WERI-Rb-1 (cell line): ENCODE measurements around the gene THAP2.

Experiments
- DNase-seq: peaks from one replicate; pipeline ENCODE4 v3.0.0-alpha.2; 2020
- H3K27ac ChIP-seq: fragments of 250-450 bp; sonication (Bioruptor Pico); 2 replicates; pipeline ENCODE4 v1.5.1; 2020; ENCODE audit warnings: mild to moderate bottlenecking, moderate library complexity
- H3K27me3 ChIP-seq: fragments of 250-450 bp; sonication (Bioruptor Pico); 2 replicates; pipeline ENCODE4 v1.5.1; 2021; ENCODE audit warnings: mild to moderate bottlenecking, low read depth, moderate library complexity; ENCODE audit not compliant: insufficient read depth, severe bottlenecking
- H3K36me3 ChIP-seq: fragments of 250-450 bp; sonication (Bioruptor Pico); 2 replicates; pipeline ENCODE4 v1.5.1; 2020; ENCODE audit warnings: mild to moderate bottlenecking, moderate library complexity
- H3K4me3 ChIP-seq: 2 replicates; pipeline ENCODE4 v1.5.1; 2011; ENCODE audit warnings: low read depth, mild to moderate bottlenecking, control low read depth, low read length
- H3K9me3 ChIP-seq: fragments of 250-450 bp; sonication (Bioruptor Pico); 2 replicates; pipeline ENCODE4 v1.5.1; 2021; ENCODE audit warnings: mild to moderate bottlenecking, moderate library complexity; ENCODE audit not compliant: severe bottlenecking
- CTCF ChIP-seq: IDR thresholded peaks from 2 replicates; pipeline ENCODE4 v1.5.1; 2011; ENCODE audit warnings: low read depth, mild to moderate bottlenecking, control low read depth, inconsistent platforms, low read length

THAP2 gene

GRCh38 chr12:71653137-71653536 is 11.0 kb upstream of the THAP2 start:
- no peak overlapping the region for H3K27ac ChIP-seq
- H3K4me3 ChIP-seq, result no peak overlapping the region
- no peaks in the 10 kb centered on the region for H3K9me3 ChIP-seq
- peaks cover 40% of the 10 kb centered on the region for H3K36me3 ChIP-seq
- no peaks in the 10 kb centered on the region for H3K27me3 ChIP-seq
- no peak for TF ChIP-seq CTCF
- no peak for DNase-seq

DNA sequence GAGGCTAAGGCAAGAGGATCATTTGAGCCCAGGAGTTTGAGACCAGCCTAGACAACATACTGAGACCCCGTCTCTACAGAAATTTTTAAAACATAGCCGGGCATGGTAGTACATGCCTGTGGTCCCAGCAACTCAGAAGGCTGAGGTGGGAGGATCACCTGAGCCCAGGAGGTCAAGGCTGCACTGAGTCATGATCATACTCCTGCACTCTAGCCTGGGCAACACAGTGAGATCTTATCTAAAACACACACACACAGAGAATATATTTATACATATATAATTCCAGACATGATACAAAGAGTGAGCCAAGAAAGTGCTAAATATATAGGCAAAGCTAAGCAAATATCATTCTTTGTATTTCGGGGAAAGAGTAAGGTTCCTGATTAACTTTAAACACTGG is 9.9 kb upstream of the THAP2 start:
- H3K4me3 ChIP-seq, result no peak overlapping the region
- H3K27ac ChIP-seq, result no peak overlapping the region
- no peak for TF ChIP-seq CTCF
- no peaks in the 10 kb centered on the region for H3K27me3 ChIP-seq
- no peak for DNase-seq
- no peaks in the 10 kb centered on the region for H3K9me3 ChIP-seq
- peaks cover 48% of the 10 kb centered on the region for H3K36me3 ChIP-seq

- Histone ChIP-seq H3K36me3 (peaks cover 56% of the 10 kb centered on the region), H3K27ac (no peak overlapping the region), H3K27me3 (no peaks in the 10 kb centered on the region), H3K4me3 (no peak overlapping the region), H3K9me3 (no peaks in the 10 kb centered on the region)
- DNase-seq, result no peak
- no peak for TF ChIP-seq CTCF
These were observed 8.6 kb upstream of the THAP2 start for GRCh38 chr12:71655495-71655894.

DNA sequence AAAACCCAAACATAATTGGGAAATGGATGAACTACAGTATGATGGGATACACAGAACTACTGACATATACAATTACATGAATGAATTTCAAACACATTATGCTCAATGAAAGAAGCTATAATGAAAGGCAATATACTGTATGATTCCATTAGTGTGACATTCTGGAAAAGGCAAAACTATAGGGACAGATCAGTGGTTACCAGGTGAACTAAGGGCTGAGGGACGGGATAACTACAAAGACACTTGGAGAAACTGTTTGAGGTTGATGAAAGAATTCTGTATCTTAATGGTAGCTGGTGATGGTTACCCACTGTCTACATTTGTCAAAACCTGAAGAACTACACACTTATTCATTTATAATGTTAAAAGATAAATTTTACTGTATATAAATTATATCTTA is 8.2 kb upstream of the THAP2 start:
- H3K27me3 ChIP-seq, result no peaks in the 10 kb centered on the region
- H3K36me3 ChIP-seq, result peaks cover 56% of the 10 kb centered on the region
- H3K27ac ChIP-seq, result no peak overlapping the region
- H3K4me3 ChIP-seq, result no peak overlapping the region
- H3K9me3 ChIP-seq, result no peaks in the 10 kb centered on the region
- DNase-seq, result no peak
- TF ChIP-seq CTCF, result no peak

GRCh38 chr12:71656740-71657139 is 7.4 kb upstream of the THAP2 start:
- Histone ChIP-seq H3K27ac (no peak overlapping the region), H3K36me3 (peaks cover 53% of the 10 kb centered on the region), H3K27me3 (no peaks in the 10 kb centered on the region), H3K4me3 (no peak overlapping the region), H3K9me3 (no peaks in the 10 kb centered on the region)
- DNase-seq, result no peak
- no peak for TF ChIP-seq CTCF

GRCh38 chr12:71661977-71662530 is 2.0 kb upstream of the THAP2 start:
- Histone ChIP-seq H3K4me3 (peak overlapping the region; percentile 80), H3K36me3 (peaks cover 24% of the 10 kb centered on the region), H3K27me3 (no peaks in the 10 kb centered on the region), H3K27ac (no peak overlapping the region), H3K9me3 (no peaks in the 10 kb centered on the region)
- no peak for DNase-seq
- no peak for TF ChIP-seq CTCF
